Suprapubic skin (tissue), 4 donors: ENCODE measurements around the gene TBC1D5.

Source experiments
- POLR2A ChIP-seq, 2 donors: fragments of 450-650 bp; IDR thresholded peaks; one replicate each; pipeline ENCODE4 v1.6.1; 2017; ENCODE audit warnings: antibody characterized with exemption in 2 of 2, mild to moderate bottlenecking in 2 of 2, moderate library complexity in 2 of 2
- POLR2AphosphoS5 ChIP-seq, 3 donors: sonication (generic); formaldehyde crosslinking; IDR thresholded peaks; one replicate each; pipeline ENCODE4 v1.6.1; 2017; ENCODE audit warnings: antibody characterized with exemption in 3 of 3
- TF ChIP-seq, protein P1 (sequence below), 2 donors: fragments of 200-600 bp in 1 of 2; fragments of 450-650 bp in 1 of 2; sonication (generic) in 1 of 2; IDR thresholded peaks; one replicate each; pipeline ENCODE4 v1.5.1; 2016 to 2019; ENCODE audit warnings: antibody characterized with exemption in 2 of 2, mild to moderate bottlenecking in 1 of 2, moderate library complexity in 1 of 2

DNA sequence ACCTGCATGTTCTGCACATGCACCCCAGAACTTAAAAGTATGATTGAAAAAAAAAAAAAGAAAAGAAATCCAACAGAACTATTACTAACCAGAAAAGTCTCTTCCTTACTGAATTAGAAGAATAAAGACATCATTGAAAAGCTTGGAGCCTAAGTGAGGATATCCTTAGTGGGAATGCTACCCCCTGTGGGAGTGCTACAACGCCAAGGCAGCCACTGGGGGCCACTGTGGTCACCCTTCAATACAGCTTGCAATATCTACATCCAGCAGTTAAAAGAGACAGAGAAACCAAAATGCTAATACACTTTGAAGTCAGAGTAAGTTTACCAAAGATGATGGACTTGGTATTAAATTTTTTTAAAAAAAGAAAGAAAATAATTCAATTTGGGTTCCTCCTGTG, 565.7 kb downstream of the TBC1D5 start:
- TF ChIP-seq, protein P1, sequence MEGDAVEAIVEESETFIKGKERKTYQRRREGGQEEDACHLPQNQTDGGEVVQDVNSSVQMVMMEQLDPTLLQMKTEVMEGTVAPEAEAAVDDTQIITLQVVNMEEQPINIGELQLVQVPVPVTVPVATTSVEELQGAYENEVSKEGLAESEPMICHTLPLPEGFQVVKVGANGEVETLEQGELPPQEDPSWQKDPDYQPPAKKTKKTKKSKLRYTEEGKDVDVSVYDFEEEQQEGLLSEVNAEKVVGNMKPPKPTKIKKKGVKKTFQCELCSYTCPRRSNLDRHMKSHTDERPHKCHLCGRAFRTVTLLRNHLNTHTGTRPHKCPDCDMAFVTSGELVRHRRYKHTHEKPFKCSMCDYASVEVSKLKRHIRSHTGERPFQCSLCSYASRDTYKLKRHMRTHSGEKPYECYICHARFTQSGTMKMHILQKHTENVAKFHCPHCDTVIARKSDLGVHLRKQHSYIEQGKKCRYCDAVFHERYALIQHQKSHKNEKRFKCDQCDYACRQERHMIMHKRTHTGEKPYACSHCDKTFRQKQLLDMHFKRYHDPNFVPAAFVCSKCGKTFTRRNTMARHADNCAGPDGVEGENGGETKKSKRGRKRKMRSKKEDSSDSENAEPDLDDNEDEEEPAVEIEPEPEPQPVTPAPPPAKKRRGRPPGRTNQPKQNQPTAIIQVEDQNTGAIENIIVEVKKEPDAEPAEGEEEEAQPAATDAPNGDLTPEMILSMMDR (IDR thresholded peaks at IDR 0.05) = no peak
- no peak for TF ChIP-seq POLR2AphosphoS5 (IDR thresholded peaks at IDR 0.05)
- TF ChIP-seq POLR2A (IDR thresholded peaks at IDR 0.05) = no peak
